Islet of Langerhans (tissue), 1 donor: ENCODE measurements around the gene LAS1L.
A peak's percentile ranks its signal among the peaks of the same experiment; 100 is the strongest.
"Not testable (repeated sequence)": the region's sequence is repeated elsewhere in the genome, so short reads cannot be mapped to it uniquely, and the experiment has no call there.

ENCODE experiments used
- FAIRE-seq: peaks from one replicate; lab custom pipeline; 2011; peaks lifted over from hg19 to GRCh38; lab: Jason Lieb, UNC

The LAS1L gene

GRCh38 chrX:65534450-65535292 is at the start of gene LAS1L:
Gene LAS1L (minus strand): TSS chrX:65534787. CDS start chrX:65534715, 72 bp downstream.
- peak; percentile 98 for FAIRE-seq

GRCh38 chrX:65582450-65583082 is 48.0 kb upstream of the LAS1L start:
- FAIRE-seq: no peak

DNA sequence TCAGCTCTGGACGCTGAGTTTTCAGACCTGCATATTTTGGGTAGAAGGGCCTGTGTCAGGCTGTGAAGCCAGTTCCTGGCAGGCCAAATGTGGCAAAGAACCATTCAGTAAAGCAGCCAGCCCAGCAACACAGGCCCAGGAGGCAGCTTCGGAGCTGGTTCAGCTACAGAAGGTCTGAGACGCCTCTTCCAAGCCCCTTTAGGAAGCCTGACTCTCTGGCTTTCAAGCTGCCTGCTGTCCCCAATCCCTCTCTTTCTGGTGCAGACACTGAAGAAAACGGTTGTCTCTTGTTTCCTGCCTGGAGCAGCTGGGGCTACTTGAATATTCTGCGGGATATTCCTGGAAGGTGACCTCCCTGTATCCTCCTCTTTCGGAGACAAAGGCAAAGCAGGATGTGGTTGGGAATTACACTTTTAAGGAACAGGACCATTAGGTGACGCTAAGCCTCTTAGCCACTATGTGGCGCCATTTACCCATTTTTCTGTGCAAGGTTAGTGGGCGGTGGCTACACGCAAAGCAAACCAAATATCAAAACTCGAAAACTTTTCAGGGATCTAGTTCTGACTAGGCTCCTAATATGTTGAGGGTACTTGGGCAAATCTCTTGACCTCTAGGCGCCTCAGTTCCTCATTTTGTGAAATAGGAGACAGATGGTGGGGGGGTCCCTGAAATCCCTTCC is 47.2 kb upstream of the LAS1L start:
- FAIRE-seq: peak; percentile 49

- FAIRE-seq: no peak
These were observed 43.8 kb upstream of the LAS1L start for GRCh38 chrX:65578346-65578745.

GRCh38 chrX:65576160-65576559 is 41.6 kb upstream of the LAS1L start:
- FAIRE-seq: no peak

DNA sequence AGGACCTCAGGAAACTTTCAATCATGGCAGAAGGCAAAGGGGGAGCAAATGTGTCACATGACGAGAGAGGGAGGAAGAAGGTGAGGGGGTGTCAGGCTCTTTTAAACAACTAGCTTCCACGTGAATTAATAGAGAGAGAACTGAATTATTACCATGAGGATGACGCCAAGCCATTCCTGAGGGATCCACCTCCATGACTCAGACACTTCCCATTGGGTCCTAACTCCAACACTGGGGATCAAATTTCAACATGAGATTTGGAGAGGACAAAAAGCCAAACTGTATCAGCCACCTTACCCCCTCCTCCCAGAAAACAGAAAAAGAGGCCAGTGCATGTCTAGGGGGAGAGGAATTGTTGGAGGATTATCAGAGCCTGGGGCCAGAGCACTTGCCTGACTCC is 40.4 kb upstream of the LAS1L start:
- FAIRE-seq: no peak

DNA sequence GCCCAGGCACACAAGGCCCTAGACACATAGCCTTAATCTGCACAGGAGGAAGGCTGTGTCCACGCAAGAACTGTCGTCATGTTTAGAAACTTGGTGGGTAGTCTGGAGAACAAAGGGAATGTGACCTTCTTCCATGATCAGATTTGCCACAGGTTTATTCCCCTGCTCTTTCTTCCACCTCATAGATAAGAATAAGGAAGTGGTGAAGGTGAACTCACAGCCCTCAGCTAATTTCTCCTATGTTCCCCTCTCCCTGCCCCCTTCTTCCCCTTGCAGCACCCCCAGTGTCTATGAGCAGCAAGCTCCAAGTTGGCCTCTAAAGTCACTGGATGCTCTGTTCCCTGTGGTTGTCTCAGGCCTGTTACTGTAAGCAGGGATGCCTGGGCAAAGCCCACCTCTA is 39.8 kb upstream of the LAS1L start:
- no peak for FAIRE-seq

DNA sequence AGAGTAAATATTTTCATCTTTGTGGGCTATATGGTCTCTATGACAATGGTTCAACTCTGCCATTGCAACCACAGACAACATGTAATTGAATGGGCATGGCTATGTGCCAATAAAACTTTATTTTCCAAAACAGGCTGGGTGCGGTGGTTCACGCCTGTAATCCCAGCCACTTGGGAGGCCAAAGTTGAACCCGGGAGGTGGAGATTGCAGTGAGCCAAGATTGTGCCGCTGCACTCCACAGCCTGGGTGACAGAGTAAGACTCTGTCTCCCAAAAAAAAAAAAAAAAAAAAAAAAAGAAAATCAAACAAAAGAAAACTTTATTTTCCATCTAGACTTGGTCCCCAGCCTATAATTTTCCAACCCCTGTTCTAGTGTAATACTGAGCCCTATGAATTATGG is 38.4 kb upstream of the LAS1L start:
- no peak for FAIRE-seq

DNA sequence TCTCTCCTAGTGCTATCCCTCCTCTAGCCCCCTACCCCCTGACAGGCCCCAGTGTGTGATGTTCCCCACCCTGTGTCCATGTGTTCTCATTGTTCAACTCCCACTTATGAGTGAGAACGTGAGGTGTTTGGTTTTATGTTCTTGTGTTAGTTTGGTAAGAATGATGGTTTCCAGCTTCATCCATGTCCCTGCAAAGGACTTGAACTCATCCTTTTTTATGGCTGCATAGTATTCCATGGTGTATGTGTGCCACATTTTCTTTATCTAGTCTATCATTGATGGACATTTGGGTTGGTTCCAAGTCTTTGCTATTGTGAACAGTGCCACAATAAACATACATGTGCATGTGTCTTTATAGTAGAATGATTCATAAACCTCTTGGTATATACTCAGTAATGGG is 28.3 kb upstream of the LAS1L start:
- not testable (repeated sequence) for FAIRE-seq

DNA sequence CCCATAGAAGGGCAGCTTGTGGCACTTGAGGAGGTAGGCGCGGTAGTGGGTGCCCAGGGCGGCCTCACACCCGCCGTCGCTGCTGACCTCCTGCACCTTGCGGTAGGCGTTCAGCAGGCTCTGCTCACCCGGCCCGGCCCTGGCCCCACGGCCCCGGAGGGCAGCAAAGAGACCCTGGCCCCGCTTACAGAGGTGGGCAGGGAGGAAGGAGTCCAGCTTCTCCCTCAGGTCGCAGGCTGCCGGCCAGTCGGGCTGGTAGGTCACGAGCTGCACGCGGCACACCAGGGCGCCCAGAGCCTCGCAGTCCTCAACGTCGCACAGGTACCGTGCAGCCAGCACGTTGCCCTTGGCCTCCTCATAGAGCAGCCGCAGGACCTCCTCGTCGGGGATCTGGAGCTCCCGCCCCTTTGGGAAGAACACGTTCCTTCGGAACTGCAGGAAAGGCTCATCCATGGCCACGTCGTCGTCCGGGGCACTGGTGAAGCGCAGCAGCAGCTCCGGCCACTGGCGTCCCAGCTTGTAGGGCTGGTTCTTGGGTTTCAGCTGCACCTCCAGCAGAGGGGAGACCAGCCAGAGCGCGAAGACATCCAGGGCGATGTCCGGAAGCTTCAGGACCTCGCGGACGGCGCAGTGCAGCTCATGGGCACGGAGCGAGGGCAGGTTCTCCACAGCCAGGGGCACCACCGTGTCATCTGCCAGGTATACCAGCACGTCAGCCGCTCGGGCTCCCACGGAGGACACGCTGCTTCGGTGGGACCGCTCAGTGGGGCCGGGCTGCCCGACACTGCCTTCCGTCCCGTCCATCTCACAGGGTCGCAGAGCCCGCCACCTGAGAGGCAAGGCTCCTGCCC is 17.1 kb upstream of the LAS1L start:
- no peak for FAIRE-seq

DNA sequence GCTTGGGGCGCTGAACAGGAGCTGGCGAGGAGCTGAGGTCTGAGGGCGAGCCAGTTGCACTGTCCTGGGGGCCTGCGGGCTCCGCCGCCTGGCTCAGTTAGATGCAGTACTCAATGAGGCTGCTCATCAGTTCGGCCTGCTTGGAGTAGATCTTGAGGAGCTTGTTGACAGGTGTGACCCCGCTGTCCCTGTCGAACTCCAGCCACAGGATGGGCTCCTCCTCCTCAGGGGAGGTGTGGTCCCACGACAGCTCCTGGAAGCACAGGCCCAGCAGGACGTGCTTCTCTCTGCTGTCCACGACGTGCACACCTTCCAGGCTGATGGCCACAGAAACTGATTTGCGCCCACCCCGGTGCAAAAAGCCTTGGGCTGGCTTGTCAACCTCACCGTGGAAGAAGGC is 16.5 kb upstream of the LAS1L start:
- no peak for FAIRE-seq

DNA sequence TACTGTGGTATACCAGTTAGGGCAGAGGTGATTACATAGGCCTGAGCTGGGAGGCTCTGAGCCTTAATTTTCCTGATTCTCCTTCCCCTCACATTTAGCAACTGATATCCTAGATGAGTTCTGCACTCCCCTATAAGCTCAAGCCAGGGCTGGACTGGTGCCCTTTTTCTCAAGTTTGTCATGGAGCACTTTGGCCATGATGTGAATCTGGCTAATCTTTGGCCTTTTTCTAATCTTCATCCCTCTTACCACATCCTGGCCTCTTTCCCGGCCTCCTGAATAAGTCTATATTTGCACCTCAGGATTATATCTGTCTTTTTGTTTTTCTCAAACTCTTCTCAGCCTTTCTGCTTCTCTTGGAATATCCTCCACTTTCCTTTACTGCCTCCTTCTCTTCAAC is 10.9 kb upstream of the LAS1L start:
- FAIRE-seq: no peak

DNA sequence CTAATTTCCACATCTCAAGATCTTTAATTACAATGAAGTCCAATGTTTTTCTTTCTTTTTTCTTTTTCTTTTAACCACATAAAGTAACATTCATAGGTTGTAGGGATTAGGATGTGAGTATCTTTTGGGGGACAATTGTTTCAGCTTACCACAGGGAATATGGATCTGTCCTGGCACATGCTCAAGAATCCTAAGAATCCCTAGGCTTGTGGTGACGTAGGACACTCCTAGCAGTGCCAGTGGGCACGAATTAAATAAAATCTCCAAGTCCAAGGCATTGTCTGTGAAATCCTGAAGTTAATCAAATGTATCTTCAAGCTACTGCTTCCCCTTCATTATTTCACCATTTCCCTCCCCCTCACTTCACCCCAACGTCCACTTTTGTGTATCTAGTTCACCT is 2.6 kb upstream of the LAS1L start:
- FAIRE-seq: no peak

GRCh38 chrX:65536291-65536690 is 1.7 kb upstream of the LAS1L start:
- no peak for FAIRE-seq

- FAIRE-seq: no peak
These were observed 2.6 kb downstream of the LAS1L start for GRCh38 chrX:65532016-65532415.

- FAIRE-seq: no peak
These were observed 5.8 kb downstream of the LAS1L start for GRCh38 chrX:65528705-65529340.

DNA sequence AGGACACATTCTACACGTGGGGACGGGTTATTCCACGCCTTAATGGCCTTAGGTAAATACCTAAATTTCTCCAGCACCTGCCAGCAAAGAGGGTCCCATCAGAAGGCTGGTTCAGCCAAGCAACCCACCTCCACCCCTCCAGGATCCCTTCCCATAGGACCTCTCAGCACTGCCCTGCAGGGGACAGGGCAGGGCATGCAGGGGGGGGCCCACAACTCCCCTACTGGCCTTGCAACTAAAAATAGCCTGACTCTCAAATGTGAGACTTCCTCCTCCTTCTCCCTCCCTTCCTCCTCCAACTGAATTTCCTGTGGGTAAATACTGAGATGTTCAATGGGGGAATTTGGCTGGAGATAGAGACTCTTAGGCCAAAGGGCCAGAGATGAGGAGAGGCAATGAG is 6.3 kb downstream of the LAS1L start:
- no peak for FAIRE-seq

GRCh38 chrX:65524139-65524538 is 10.4 kb downstream of the LAS1L start:
- no peak for FAIRE-seq

DNA sequence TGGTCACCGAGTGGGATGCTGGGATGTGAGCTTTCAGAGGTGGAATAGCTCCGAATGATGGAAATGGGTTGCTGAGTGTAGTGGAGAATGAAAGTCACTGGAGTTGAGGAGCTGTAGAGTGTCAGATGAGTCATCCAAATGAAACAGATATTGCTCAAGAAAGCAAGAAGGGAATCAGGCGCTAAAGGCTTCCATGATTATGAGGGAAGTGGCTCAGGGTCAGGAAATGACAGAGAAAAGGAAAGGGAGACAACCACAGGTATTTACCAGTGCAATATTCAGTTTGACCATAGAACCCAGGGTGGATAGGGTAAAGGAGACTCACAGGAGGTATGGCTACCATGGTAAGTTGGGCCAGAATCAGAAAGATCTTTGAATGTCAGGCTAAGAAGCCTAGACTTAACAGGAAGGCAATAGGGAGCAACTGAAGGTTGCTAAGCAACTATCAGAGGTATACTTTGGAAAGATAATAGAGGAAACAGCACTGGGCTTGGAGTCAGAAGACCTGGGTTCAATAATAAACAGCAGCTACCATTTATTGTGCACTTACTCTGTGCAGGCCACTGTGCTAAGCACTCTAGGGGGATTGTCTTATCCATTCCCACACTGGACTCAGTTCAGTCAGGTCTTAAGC is 11.7 kb downstream of the LAS1L start:
- FAIRE-seq: no peak

DNA sequence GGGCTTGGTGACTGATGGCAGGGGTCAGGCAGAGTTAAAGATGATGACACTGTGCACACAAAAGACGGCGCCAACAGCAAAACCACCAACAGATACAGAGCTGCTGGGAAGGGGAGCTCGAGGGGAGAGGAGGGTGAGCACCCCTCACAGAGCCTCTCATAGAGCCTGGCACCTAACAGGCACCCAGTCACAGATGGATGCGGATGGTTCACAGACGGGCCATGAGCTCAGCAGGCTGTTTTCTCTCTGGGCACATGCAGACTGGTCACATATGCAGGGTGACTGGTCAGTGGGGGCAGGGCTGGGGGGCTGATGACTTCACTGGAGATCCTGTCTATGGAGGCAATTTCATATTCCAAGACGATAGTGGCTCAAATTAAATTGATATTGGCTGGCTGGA is 15.1 kb downstream of the LAS1L start:
- not testable (repeated sequence) for FAIRE-seq

GRCh38 chrX:65518980-65519379 is 15.6 kb downstream of the LAS1L start:
- FAIRE-seq: not testable (repeated sequence)
